HG02678 (cell line): ENCODE results near the gene TTLL5.

Experiments
- ATAC-seq: cut with Tn5 transposase; IDR thresholded peaks from one replicate; pipeline ENCODE4 v1.9.1; 2021; ENCODE audit warnings: mild to moderate bottlenecking, moderate library complexity; ENCODE audit not compliant: unreplicated experiment

Gene TTLL5

DNA sequence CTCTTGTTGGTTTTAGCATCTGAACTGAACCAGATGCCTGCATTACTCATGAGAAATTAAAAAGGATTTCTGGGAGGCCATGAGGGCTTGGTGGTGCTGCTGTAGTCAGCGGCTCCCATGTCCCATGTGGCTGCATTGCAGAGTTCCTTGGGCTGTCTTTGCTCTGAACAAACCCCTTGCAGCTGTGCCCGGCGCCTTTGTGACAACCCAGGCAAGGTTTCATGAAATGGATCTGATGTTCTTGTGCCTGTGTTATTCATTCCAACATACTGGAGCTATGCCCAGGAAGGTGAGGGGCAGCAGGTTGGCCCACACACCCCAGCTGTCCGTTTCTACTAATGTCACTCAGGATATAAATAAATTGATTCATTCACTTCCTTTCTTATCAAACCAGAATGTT, 280.0 kb downstream of the TTLL5 start:
- ATAC-seq = no peak

DNA sequence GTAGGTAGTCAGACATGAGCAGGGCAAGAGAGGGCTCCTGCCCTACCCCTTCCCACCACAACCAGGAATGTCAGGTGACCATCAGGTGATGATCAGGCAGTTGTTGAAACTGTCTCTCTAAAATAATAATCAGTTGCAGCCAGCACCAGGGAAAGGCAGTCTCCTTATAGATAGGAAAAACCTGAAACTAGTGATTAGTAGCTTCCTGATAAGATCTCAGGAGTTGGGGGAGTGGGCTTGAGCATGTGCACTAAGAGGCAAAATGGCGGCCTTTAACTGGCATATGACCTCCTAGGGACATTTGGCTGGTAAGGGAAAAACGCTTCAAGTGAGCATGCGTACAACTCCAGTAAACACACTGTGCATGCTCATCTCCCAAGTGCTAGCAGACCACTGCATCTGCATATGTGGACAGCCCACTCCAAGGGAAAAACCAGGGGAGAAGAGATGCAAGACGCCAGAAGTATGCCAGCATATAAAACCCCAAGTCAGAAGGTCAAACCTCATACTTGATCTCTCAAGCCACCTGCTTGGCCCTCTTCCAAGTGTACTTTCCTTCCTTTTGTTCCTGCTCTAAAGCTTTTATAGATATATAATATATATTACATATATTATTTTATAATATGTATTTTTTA, 283.7 kb downstream of the TTLL5 start:
- ATAC-seq = no peak

DNA sequence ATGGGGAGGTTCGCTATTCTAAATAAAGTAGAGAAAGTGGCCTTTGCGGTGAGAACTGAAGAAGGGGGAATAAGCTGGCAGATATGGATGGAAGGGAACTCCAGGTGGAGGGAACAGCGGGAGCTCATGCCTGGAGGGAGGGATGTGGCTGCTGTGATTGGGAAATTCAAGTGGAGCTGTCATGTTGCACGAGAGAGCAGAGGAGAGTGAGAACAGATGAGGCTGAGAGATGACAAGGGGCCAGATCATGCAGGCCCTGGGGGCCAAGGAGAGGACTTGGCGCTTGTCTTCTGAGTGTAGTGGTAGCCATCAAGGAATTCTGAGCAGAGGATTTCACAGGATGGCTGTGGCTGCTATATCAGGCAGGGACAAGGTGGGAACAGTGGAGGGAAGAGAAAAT, 285.7 kb downstream of the TTLL5 start:
- ATAC-seq = no peak

DNA sequence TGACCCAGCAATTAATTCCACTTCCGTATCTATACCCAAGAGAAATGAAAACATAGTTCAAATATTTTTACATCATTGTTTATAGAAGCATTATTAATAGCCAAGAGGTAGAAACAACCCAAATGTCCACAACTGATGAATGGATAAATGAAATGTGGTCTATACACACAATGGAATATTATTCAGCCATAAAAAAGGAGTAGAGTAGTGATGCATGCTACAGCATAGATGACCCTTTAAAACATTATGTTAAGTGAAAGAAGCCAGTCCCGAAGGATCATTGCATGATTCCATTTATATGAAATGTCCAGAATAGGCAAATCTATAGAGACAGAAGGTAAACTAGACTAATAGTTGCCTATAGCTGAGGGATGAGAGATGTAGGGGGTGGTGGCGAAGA, 291.4 kb downstream of the TTLL5 start:
- no peak for ATAC-seq

DNA sequence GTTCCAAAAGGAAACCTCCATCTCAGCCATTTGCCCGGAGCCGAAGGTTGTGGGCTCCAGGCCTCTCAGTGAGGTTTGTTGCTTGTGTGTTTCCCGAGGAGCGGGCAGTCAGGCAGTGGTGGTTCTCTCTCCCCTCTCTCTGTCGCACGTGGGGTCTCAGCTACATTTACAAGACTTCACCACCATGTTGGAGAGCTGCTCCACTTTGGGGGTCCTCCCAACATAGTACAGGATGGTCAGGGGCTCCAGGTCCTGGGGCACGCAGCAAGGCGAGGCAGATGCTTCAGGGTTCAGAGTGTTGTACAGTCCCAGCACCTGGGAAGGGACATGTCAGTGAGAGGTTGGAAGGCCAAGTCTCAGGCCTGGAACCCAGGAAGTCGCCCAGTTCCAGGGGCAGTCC, 298.0 kb downstream of the TTLL5 start:
- no peak for ATAC-seq

DNA sequence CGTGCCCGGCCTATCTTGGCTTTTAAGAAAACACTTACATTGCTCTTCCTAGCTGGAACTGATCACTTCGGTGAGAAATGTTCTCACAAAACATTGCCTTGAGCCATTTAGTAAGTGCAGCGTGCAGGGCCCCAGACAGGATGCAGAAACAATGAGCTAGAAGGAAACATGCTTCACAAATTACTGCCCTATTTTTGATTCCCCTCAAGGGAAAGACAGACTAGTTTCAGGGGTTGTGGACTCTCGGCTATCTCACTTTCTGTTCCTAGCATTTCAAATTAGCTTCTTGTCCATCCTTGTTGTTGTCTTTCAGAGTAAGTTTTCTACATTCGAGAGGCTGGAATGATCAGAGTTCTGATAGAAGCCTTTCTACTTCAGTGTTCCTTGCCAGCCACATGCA, 299.2 kb downstream of the TTLL5 start:
- ATAC-seq = peak; percentile 69

DNA sequence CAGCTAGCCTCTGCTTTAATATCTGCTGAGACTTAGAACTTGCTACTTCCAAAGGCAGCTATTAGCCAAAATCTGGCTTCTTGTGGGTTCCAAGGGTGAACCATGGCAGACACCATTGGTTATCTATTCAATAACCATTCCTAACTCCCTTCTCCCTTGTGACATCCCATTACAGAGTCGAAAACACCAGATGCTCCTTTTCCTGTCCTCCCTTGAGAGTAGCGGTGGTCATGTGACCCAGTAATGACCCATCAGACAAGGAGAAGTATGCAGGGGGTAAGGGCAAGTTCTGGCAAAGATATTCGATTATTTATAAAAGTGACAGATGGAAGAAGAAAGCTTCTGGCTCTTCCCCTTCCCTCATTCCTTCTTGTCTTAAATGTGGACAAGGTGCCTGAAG, 300.6 kb downstream of the TTLL5 start:
- no peak for ATAC-seq

DNA sequence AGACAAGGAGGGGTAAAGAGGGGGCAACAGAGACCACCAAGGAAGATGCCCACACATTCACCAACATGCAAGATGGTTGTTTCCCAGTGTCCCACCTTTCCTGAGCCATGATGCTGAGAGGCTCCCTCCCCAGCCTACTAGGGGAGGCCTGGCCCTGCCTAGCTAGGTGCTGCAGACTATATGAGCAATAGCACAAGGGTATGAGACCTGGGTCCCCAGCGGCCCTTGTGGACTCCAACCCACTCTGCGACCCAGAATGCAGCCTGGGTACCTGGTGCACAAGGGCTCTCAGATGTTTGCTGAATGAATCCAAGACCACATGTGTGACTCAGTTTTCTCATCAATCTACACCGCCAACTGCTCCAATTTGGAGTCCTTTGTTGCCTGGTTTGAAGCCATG, 306.8 kb downstream of the TTLL5 start:
- no peak for ATAC-seq

DNA sequence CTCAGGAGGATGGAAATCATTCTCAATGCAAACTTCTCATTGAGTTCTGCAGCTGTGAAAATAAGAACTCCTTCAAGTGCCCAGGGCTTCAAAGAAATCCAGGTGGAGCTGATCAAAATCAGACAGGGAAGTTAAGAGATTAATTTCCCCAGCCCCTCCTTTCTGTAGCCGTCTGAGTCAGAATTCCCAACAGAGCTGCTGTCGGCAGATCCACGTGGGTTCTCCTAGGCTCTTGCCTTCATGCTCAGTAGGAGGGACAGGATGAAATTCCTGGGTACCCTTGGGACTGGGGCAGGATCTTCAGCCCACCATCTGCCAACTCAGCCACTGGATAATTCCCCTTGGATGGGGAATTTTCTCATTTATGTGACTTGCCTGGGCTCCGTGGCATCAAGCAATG, 307.4 kb downstream of the TTLL5 start:
- ATAC-seq = no peak

DNA sequence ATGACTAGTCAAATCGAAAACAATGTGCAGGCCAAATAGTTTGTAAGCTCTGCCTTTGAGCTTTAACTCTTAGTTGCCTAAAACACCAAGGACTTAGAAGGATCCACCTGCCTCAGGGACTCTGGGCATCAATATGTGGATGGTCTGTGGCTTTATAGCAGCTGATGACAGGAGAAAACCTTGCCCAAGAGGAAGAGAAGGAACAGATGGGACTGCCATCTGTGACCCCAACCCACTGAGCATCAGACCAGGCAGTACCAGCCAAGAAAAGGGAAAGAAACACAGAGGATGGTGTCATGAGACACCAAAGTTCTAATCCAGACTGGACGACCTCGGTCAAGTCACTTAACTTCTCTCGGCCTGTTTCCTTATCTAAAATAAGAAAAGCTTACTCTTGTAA, 308.1 kb downstream of the TTLL5 start:
- no peak for ATAC-seq

DNA sequence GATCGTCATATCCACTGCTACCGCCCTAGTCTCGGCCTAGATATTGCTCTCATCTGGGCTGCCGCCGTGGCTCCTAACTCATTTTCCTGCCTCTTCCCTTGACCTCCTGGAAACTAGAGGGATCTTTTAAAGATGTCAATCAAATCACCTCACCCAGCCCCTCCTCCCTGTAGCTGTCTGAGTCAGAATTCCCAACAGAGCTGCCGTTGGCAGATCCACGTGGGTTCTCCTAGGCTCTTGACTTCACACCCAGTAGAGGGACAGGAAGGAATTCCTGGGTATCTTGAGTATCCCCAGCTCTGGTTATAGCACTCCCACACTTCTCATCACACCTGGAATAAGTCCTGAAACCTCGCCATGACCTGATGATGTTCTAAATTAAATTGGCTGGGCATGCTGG, 308.8 kb downstream of the TTLL5 start:
- ATAC-seq = no peak

DNA sequence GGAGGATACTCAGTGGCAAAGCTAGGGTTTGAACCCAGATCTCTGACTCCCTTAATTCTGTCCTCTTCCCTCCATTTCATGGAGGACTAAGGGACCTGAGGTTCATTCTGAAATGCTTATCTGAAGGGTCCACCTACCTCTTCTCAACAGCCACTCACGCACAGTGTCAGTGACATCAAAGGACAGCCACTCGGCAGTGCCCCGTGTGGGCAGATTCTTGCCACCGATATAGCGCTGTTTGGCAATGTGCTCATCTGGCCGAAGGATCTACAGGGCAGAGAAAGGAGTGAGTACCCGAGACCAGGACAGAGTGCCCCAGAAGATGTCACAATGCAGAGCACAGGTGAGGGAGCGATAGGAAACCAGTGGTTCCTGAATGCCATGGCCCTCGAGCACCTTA, 309.9 kb downstream of the TTLL5 start:
- no peak for ATAC-seq

DNA sequence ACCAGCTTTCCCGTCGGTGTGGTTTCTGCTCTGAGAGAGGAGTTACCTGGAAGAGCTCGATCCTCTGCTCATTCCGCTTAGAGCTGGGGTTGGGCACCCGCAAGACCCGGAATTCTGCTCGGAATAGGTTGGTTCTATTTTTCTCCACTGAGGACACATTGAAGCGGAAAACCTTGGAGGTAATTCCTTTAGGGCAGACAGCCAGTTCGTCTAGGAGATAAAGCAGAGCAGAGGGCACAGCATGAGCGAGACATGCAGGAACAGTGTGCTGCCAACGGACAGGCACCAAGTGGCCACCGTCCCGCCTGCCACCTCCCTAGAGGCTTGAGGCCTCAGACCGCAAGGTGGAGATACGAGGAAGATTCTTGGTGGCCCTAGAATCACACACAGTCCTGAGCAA, 310.5 kb downstream of the TTLL5 start:
- no peak for ATAC-seq

DNA sequence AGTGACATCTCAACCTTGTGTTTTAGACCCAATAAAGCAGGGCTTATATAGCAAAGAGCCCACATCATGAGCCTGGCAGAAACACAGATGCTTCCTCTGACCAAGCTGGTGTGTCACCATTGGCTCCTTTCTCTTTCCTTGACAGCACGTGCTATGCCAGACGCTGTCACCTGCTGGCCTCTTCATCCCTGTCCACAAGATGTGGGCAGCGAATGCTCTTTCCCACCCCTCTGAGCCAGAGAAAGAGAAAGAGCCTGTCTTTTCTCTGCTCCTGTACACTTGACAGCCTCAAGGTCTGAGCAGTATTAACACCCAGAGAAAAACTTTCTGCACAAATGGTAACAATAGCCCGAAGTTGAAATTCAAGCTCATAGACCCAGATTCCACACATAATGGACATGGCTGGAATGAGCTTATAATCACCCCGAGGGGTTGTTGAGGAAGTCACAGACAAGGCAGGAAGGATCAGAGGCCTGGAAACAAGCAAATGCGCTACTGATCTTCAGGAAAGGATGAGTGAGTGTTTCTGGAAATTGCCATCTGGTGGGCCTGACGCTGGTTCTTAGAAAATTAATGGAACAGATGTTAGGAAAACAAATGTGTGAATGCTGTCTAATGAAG, 311.9 kb downstream of the TTLL5 start:
- ATAC-seq = no peak

DNA sequence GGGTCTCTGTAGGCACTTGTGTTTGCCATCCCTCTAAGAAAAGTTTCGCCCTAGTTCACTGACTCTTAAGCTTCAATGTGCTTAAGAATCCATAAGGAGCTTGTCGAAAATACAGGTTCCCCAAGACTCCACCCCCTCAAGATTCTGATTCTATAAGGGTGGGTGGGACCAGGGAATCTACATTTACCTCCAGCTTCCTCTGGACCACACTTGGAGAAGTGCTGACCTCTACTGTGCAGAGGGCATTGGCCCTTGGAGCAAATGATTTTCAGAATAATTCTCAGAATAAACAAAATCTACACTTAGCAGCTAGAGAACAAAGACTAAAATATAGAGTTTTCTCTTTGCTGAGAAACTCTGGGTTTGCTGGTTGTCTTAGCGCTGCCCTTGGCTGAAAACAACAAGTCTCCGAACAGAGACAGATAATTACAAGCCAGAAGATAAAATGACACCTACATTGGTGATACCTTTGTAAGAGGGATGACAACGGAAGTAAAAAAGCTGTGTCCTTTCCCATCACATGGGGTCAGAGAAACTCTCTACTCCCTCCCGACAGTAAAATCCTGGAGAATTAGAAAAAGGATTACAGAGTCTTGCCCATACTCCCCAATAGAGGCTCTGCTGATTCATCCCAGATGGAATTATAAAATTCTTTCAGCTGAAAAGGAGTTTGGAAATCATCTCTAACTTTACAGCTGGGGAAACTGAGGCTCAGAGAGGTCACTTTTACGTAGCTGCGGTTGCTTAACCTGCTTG, 316.0 kb downstream of the TTLL5 start:
- no peak for ATAC-seq

DNA sequence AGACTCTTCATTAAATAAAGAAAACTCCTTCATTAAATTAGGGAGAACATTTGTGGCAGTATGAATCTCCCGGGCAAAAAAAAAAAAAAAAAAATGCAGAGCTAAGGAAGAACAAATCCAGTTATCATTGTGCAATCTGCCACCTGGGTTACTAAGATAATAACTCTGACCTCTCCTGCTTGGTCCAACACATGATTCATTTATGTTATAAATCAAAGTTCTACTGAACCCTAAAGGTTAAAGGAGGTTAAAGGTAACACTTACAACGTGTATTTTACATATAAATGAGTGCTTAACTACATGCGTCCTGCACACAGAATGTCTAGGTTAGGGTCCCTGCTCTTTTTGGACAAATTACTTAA, 316.5 kb downstream of the TTLL5 start:
- ATAC-seq = no peak

DNA sequence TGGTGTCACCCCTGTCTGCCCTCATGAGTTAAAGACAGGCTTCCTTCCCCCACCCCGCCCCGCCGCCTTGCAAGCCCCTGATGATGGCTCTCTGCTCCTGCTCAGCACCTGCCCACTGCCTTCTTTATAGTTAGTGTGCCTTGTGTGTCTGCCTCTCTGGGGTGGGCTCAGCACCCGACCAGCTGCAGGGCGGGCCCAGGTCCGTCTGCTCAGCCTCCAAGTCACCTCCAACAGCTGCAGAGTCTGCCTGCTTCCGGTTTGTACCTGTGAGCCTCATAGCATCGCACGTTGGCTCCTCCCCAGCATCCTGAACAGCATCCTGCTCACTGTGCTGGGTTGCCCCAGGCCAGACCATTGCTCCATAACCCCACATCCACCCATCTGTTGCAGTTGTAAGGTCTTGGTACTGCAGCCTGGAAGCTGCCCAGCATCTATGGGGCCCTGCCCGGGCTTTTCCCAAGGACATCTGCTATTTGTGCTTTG, 317.2 kb downstream of the TTLL5 start:
- no peak for ATAC-seq

DNA sequence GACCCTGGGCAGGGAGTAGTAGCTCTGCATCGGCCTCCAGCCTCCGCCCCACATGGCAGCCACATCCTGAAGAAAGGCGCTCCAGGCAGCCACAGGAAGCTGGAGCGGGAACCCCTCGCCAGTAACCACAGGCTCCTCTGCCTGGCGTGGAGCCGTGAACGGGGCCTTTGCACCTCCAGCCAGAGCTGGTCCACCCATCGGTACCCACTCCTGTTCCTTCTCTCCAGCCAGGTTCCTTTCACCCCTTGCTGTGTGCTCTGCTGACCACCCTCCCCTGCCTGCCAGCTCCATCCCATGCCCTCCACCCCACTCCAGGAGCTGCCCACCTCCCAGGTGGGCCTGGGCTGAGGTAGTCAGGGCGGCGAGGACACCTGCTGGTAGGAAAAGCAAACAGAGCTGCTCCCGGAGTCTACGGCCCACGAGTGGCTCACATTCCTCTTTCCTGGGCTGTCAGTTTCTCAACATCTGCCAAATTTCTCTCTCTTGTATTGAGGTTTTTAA, 318.1 kb downstream of the TTLL5 start:
- ATAC-seq = no peak

DNA sequence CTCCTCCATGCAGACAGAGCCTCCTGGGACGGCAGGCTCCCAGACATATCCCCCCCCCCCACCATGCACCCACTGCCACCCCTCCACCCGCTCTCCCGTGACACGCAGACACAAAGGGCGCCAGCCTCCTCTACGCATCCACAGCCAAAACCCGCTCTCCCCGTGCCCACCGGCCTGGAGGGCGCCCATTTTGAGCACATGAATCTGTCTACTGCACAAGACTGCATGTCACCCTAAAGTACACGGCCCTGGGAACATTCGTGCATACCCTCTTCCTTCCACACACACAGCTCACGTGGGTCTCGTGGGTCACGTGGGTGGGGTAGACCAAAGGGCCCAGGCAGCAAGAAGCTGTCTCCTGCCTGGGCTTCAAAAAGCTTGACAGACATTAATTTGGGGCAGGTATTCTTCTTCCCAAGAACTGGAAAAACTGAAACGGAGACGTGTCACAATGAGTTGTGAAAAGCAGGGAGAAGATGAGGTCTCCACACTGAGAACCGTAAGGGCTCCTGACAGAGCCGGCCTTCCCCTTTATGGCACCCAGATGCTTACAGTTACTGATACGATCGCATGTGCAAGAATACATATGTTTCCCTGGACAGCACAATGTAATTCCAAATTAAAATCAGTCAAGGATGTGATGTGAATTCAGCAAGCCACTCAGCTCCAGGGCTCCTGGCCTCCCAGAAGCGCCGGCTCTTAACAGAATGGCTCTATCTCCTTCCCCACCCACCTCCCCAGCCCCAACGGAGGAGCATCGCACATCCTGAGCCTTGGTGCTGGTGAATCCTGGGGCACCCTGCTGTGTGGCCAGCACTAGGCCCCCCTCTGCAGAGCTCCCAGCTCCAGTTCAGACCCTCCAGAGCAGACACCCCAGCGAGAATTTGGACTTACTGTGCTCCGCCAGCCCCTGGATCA, 318.9 kb downstream of the TTLL5 start:
- ATAC-seq = no peak

DNA sequence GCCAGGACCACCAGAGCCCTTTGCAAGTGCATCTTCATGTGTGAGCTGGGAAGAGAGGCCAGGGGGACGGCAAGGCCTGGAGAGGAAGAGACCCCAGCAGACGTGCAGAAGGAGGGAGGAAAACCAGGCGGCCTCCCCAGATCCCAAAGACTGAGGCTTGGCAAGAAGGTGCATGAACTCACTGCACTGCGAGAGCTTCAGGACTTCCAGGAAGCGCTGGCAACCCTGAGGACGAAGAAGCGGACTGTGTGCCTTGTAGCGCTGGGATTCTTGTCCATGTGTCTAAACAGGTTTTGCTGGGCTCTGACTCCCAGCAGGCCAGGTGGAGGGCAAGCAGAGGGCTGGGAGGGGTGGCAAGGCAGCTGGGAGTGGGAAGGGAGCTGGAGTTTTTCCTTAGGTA, 319.8 kb downstream of the TTLL5 start:
- ATAC-seq = no peak
